ENCODE measurements around the gene WAPL. TPM values are rescaled to one million over a fixed set of nuclear protein-coding genes. Genes with fewer than 3 reads are reported as not detected.

WAPL gene
- total RNA-seq, 2 experiments from 2014 or later = 30.2 to 33.5 TPM

- H3K27me3 Mint-ChIP-seq (ENCODE audit: low read depth) = no peaks in the 10 kb centered on the region
- no peak overlapping the region for H3K4me3 Mint-ChIP-seq
- H3K4me1 Mint-ChIP-seq (ENCODE audit: low read depth) = peaks cover 17% of the 10 kb centered on the region
- no peak for DNase-seq
- peaks cover 21% of the 10 kb centered on the region for H3K36me3 Mint-ChIP-seq (ENCODE audit: low read depth)
- H3K9me3 Mint-ChIP-seq = no peaks in the 10 kb centered on the region
- intact Hi-C loops (cut with micrococcal nuclease) = no loop called here
- CTCF ChIA-PET = interaction anchor here (1.1 kb wide), 1 partner anchor 105 kb away, joined by 3 read pairs; no protein-coding TSS in a partner anchor
- no peak overlapping the region for H3K27ac Mint-ChIP-seq
Measured at GRCh38 chr10:86489960-86490612, 31.5 kb downstream of the WAPL start.

GRCh38 chr10:86489071-86489810 is 32.4 kb downstream of the WAPL start:
- Mint-ChIP-seq H3K9me3 (no peaks in the 10 kb centered on the region), H3K27me3 (ENCODE audit: low read depth) (no peaks in the 10 kb centered on the region), H3K36me3 (ENCODE audit: low read depth) (peaks cover 21% of the 10 kb centered on the region), H3K27ac (no peak overlapping the region), H3K4me1 (ENCODE audit: low read depth) (peaks cover 16% of the 10 kb centered on the region), H3K4me3 (no peak overlapping the region)
- DNase-seq = no peak
- CTCF ChIA-PET = interaction anchor here (1.1 kb wide), 1 partner anchor 104 kb away, joined by 3 read pairs; no protein-coding TSS in a partner anchor
- intact Hi-C loops (cut with micrococcal nuclease) = no loop called here

- Mint-ChIP-seq H3K4me3 (no peak overlapping the region), H3K27me3 (ENCODE audit: low read depth) (no peaks in the 10 kb centered on the region), H3K27ac (no peak overlapping the region), H3K36me3 (ENCODE audit: low read depth) (peaks cover 22% of the 10 kb centered on the region), H3K4me1 (ENCODE audit: low read depth) (peaks cover 16% of the 10 kb centered on the region), H3K9me3 (no peaks in the 10 kb centered on the region)
- intact Hi-C loops (cut with micrococcal nuclease) = no loop called here
- CTCF ChIA-PET = interaction anchor here (0.6 kb wide), 1 partner anchor 62 kb away, joined by 3 read pairs; no protein-coding TSS in a partner anchor
- no peak for DNase-seq
Measured at GRCh38 chr10:86486856-86487255, 34.7 kb downstream of the WAPL start.

DNA sequence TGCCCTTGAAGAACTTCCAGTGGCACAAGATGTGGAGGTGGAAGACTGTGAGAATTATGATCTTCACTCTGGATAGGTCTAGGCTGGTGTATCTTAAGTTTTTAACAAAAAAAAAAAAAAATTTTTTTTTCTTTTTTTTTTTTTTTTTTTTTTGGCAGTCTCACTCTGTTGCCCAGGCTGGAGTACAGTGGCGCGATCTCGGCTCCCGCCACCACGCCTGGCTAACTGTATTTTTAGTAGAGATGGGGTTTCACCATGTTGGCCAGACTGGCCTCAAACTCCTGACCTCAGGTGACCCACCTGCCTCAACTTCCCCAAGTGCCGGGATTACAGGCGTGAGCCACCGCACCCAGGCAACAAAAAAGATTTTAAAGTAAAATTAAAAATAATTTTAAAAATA is 37.9 kb downstream of the WAPL start:
- CTCF ChIA-PET = no interaction called here
- Mint-ChIP-seq H3K36me3 (ENCODE audit: low read depth) (peaks cover 15% of the 10 kb centered on the region), H3K4me3 (no peak overlapping the region), H3K4me1 (ENCODE audit: low read depth) (peaks cover 21% of the 10 kb centered on the region), H3K27me3 (ENCODE audit: low read depth) (no peaks in the 10 kb centered on the region), H3K9me3 (no peaks in the 10 kb centered on the region), H3K27ac (no peak overlapping the region)
- intact Hi-C loops (cut with micrococcal nuclease) = no loop called here
- no peak for DNase-seq

DNA sequence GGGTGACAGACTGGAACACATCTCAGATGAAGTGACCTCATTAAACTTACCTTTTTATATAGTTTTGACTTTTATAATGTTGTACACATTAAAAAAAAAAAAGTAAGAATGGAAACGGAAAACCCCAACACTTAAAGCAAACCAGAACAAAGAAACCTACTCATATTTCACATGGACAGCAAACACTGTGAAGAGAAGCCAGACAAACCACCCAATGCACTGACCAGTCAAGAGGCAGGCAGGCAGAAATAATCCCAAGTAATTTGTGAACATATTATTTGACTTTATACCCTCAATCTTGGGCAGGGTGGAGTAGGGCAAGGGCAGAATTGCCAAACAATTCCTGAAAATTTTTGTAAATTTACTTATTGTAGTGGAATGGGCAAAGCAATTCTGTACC is 39.8 kb downstream of the WAPL start:
- intact Hi-C loops (cut with micrococcal nuclease) = no loop called here
- Mint-ChIP-seq H3K4me3 (no peak overlapping the region), H3K27me3 (ENCODE audit: low read depth) (no peaks in the 10 kb centered on the region), H3K36me3 (ENCODE audit: low read depth) (peaks cover 12% of the 10 kb centered on the region), H3K9me3 (no peaks in the 10 kb centered on the region), H3K4me1 (ENCODE audit: low read depth) (peaks cover 15% of the 10 kb centered on the region), H3K27ac (no peak overlapping the region)
- CTCF ChIA-PET = no interaction called here
- DNase-seq = no peak

- Mint-ChIP-seq H3K36me3 (ENCODE audit: low read depth) (peaks cover 7% of the 10 kb centered on the region), H3K4me3 (no peak overlapping the region), H3K27ac (no peak overlapping the region), H3K9me3 (no peaks in the 10 kb centered on the region), H3K27me3 (ENCODE audit: low read depth) (no peaks in the 10 kb centered on the region), H3K4me1 (ENCODE audit: low read depth) (peaks cover 12% of the 10 kb centered on the region)
- CTCF ChIA-PET = no interaction called here
- intact Hi-C loops (cut with micrococcal nuclease) = no loop called here
- DNase-seq = no peak
Measured at GRCh38 chr10:86480571-86480970, 41.0 kb downstream of the WAPL start.

DNA sequence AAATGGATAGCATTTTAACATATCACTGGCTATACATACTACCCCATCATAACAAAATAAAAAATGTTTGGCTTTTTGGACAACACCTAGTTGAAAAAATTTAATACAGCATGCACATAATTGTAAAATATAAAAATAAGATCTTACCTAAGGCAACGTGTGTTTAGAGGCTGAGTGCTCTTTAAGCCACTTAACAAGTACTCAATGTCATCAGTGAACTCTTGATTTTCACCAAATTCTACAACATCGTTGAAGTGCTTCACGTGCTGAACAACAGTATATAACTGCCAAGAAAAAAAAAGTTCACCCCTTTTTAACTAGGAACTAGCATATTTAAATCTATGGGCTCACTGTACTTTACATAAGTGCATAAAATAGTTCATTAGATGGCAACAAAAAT is 49.5 kb downstream of the WAPL start:
- Mint-ChIP-seq H3K4me3 (no peak overlapping the region), H3K27me3 (ENCODE audit: low read depth) (no peaks in the 10 kb centered on the region), H3K36me3 (ENCODE audit: low read depth) (peaks cover 8% of the 10 kb centered on the region), H3K4me1 (ENCODE audit: low read depth) (peaks cover 6% of the 10 kb centered on the region), H3K9me3 (no peaks in the 10 kb centered on the region), H3K27ac (no peak overlapping the region)
- intact Hi-C loops (cut with micrococcal nuclease) = no loop called here
- no peak for DNase-seq
- CTCF ChIA-PET = interaction anchor here (0.7 to 1.9 kb wide), 2 partner anchors 9 to 72 kb away, joined by 3 to 4 read pairs; no protein-coding TSS in a partner anchor

GRCh38 chr10:86461963-86462804 is 59.4 kb downstream of the WAPL start:
- no peak overlapping the region for H3K27ac Mint-ChIP-seq
- no peaks in the 10 kb centered on the region for H3K27me3 Mint-ChIP-seq (ENCODE audit: low read depth)
- DNase-seq = no peak
- H3K4me1 Mint-ChIP-seq (ENCODE audit: low read depth) = no peaks in the 10 kb centered on the region
- CTCF ChIA-PET = interaction anchor here (1.2 kb wide), 1 partner anchor 9 kb away, joined by 3 read pairs; no protein-coding TSS in a partner anchor
- H3K36me3 Mint-ChIP-seq (ENCODE audit: low read depth) = peaks cover 25% of the 10 kb centered on the region
- H3K4me3 Mint-ChIP-seq = no peak overlapping the region
- no peaks in the 10 kb centered on the region for H3K9me3 Mint-ChIP-seq
- intact Hi-C loops (cut with micrococcal nuclease) = no loop called here

DNA sequence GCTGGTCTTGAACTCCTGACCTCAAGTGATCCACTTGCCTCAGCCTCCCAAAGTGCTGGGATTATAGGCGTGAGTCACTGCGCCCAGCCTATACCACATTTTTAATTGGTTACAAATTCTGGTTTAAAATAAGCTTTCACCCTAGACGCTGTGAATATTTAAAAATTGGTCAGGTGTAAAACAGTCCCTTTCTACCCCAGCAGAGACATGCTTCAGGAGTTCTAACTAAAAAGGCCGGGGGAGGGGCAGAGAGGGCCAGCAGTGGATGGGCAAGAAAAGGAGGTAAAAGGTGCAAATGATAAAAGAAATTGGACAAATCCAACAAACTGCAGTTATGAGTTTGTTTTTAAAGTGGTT is 70.0 kb downstream of the WAPL start:
- peaks cover 25% of the 10 kb centered on the region for H3K4me1 Mint-ChIP-seq (ENCODE audit: low read depth)
- H3K27ac Mint-ChIP-seq = no peak overlapping the region
- no peaks in the 10 kb centered on the region for H3K9me3 Mint-ChIP-seq
- no peak overlapping the region for H3K4me3 Mint-ChIP-seq
- H3K36me3 Mint-ChIP-seq (ENCODE audit: low read depth) = peaks cover 57% of the 10 kb centered on the region
- intact Hi-C loops (cut with micrococcal nuclease) = no loop called here
- CTCF ChIA-PET = no interaction called here
- no peak for DNase-seq
- H3K27me3 Mint-ChIP-seq (ENCODE audit: low read depth) = no peaks in the 10 kb centered on the region

DNA sequence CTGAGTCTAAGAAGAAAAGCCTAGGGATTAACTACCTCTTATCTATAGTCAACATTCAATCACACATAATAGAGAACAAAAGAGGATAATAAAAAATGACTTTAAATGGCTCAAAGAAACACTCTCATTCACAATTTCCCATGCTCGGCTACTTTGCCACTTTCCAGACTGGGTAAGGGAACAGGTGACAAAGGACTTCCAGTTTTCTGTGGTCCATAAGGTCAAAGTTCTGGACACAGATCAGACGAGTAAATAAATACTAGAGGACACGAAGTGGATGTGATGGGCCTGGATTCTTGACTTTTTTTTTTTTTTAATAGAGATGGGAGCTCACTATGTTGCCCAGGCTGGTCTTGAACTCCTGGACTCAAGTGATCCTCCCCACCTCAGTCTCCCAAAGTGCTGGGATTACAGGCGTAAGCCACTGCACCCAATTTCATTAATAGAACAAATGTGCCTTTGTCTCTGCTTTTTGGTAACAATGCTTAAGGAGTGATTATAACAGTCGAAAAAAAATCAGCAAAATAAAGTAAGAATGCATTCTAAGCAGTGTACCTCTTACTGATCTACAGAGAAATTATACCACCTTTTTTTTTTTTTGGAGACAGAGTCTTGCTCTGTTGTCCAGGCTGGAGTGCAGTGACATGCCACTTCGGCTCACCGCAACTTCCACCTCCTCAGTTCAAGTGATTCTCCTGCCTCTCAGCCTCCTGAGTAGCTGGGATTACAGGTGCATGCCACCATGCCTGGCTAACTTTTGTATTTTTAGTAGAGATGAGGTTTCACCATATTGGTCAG is 70.6 kb downstream of the WAPL start:
- H3K27ac Mint-ChIP-seq = no peak overlapping the region
- no peaks in the 10 kb centered on the region for H3K27me3 Mint-ChIP-seq (ENCODE audit: low read depth)
- peaks cover 56% of the 10 kb centered on the region for H3K36me3 Mint-ChIP-seq (ENCODE audit: low read depth)
- intact Hi-C loops (cut with micrococcal nuclease) = no loop called here
- H3K4me3 Mint-ChIP-seq = no peak overlapping the region
- CTCF ChIA-PET = no interaction called here
- H3K9me3 Mint-ChIP-seq = no peaks in the 10 kb centered on the region
- H3K4me1 Mint-ChIP-seq (ENCODE audit: low read depth) = peaks cover 31% of the 10 kb centered on the region
- DNase-seq = no peak

GRCh38 chr10:86449926-86450558 is 71.5 kb downstream of the WAPL start:
- peaks cover 32% of the 10 kb centered on the region for H3K4me1 Mint-ChIP-seq (ENCODE audit: low read depth)
- H3K9me3 Mint-ChIP-seq = no peaks in the 10 kb centered on the region
- CTCF ChIA-PET = no interaction called here
- H3K4me3 Mint-ChIP-seq = no peak overlapping the region
- DNase-seq = no peak
- H3K36me3 Mint-ChIP-seq (ENCODE audit: low read depth) = peaks cover 52% of the 10 kb centered on the region
- intact Hi-C loops (cut with micrococcal nuclease) = no loop called here
- H3K27me3 Mint-ChIP-seq (ENCODE audit: low read depth) = no peaks in the 10 kb centered on the region
- peak overlapping the region; percentile 24 for H3K27ac Mint-ChIP-seq
